GM12891 (cell line): ENCODE data around the gene RAB6B.

Source experiments
- PAX5 ChIP-seq: IDR thresholded peaks from 2 replicates; pipeline ENCODE4 v1.6.1; 2011; ENCODE audit warnings: low read length, moderate library complexity, mild to moderate bottlenecking; ENCODE audit not compliant: insufficient read depth, severe bottlenecking
- POLR2A ChIP-seq: IDR thresholded peaks from 2 replicates; pipeline ENCODE4 v1.6.1; 2011; ENCODE audit warnings: low read depth, low read length, control low read depth
- POLR2AphosphoS5 ChIP-seq: IDR thresholded peaks from 2 replicates; pipeline ENCODE4 v1.6.1; 2011; ENCODE audit warnings: low read depth, low read length, control low read depth
- POU2F2 ChIP-seq: IDR thresholded peaks from 2 replicates; pipeline ENCODE4 v1.6.1; 2011; ENCODE audit warnings: low read depth, mild to moderate bottlenecking, control low read depth, low read length, moderate library complexity
- SPI1 ChIP-seq: IDR thresholded peaks from 2 replicates; pipeline ENCODE4 v1.6.1; 2011; ENCODE audit warnings: low read depth, low read length, control low read depth
- TAF1 ChIP-seq: IDR thresholded peaks from 2 replicates; pipeline ENCODE4 v1.6.1; 2011; ENCODE audit warnings: low read depth, low read length, control low read depth

DNA sequence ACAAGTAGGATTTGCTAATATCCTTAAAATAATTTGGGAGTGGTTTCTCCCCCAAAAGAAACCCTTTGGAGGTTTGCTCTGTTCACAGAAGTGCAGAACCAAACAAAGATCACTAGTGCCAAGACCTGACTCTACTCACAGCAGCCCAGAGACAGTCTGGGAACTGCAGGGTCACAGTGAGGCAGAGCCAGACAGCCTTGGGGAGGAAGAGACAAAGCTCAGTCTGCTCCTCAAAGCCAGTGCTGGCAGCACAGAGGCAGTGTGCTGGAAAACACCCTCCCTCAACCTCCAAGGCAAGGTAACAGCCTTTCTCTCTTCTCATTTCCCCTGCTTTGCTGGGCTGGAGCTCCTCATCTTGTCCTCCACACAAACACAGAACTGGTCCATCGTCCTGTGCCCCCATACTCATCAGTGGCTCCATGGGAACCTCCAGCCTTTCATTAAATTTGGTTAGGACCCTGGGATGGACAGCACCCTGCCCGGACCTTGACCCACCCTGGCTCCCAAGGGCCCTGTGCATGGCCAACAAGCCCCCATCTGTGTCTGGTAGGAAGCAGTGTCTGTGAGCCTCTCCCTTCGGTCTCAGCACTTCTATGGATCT, 12.6 kb downstream of the RAB6B start:
- TF ChIP-seq POLR2A (no peak), TAF1 (no peak), POLR2AphosphoS5 (no peak), SPI1 (no peak), PAX5 (no peak), POU2F2 (no peak)
